Endothelial cell of umbilical vein (primary cell): ENCODE measurements around the gene MBD5. TPM values are rescaled to one million over a fixed set of nuclear protein-coding genes. Genes with fewer than 3 reads are reported as not detected.

Experiments
- BruUV-seq: library from RNA; stranded (reverse); fragments of 400-500 nt; replicated peaks from 2 replicates; lab custom pipeline; 2021; lab: Mats Ljungman, UMichigan
- CTCF ChIA-PET: fragments of 300-600, 350-600 bp; sonication (Branson Sonifier 250); formaldehyde crosslinking; loops from one replicate; lab custom pipeline; 2021; ENCODE audit warnings: antibody characterized with exemption, inconsistent platforms; lab: Charles Lee
- POLR2A ChIA-PET: fragments of 300-600, 350-600 bp; sonication (Branson Sonifier 250); formaldehyde crosslinking; loops from one replicate; lab custom pipeline; 2021; ENCODE audit warnings: antibody characterized with exemption, inconsistent platforms; lab: Charles Lee
- DNase-seq: peaks from one replicate; pipeline ENCODE4 v3.0.0-alpha.2; 2011; ENCODE audit warnings: low read depth, low spot score
- FAIRE-seq: peaks from 2 replicates; lab custom pipeline; 2011; peaks lifted over from hg19 to GRCh38; lab: Jason Lieb, UNC
- H2AFZ ChIP-seq: 2 replicates; pipeline ENCODE4 v1.6.0; 2012; ENCODE audit warnings: low read depth, low read length, control low read depth, inconsistent platforms
- H3K27ac ChIP-seq: 2 replicates; pipeline ENCODE4 v1.5.1; 2011; ENCODE audit warnings: low read depth, mild to moderate bottlenecking, control low read depth, low read length, moderate library complexity; ENCODE audit not compliant: insufficient read depth
- H3K27me3 ChIP-seq, 2 experiments: 2 replicates each; pipeline versions ENCODE4 v1.6.0 to v1.6.1; 2011; ENCODE audit warnings: low read length in 2 of 2, mixed read lengths in 1 of 2; ENCODE audit not compliant: control insufficient read depth in 2 of 2, insufficient read depth in 2 of 2
- H3K36me3 ChIP-seq, 2 experiments: 2 replicates in 1 of 2; 3 replicates in 1 of 2; pipeline ENCODE4 v1.5.1; 2011; ENCODE audit warnings: low read length in 2 of 2, mild to moderate bottlenecking in 1 of 2, moderate library complexity in 1 of 2; ENCODE audit not compliant: control insufficient read depth in 2 of 2, insufficient read depth in 2 of 2; ENCODE audit errors: extremely low read depth in 1 of 2
- H3K4me1 ChIP-seq: 3 replicates; pipeline ENCODE4 v1.5.1; 2011; ENCODE audit warnings: mild to moderate bottlenecking, low read length; ENCODE audit not compliant: control insufficient read depth, insufficient read depth; ENCODE audit errors: extremely low read depth
- H3K4me2 ChIP-seq: 2 replicates; pipeline ENCODE4 v1.6.1; 2011; ENCODE audit warnings: low read length, control low read depth, mixed read lengths; ENCODE audit not compliant: insufficient read depth
- H3K4me3 ChIP-seq, 3 experiments: fragments of 200-600 bp in 1 of 3; sonication (generic), shearing (Covaris generic) in 1 of 3; replicated peaks in 1 of 3; 2 replicates each; pipeline ENCODE4 v1.5.1; 2011 to 2016; ENCODE audit warnings: control low read depth in 3 of 3, low read length in 3 of 3, mild to moderate bottlenecking in 2 of 3, inconsistent platforms in 1 of 3, low read depth in 1 of 3, moderate library complexity in 1 of 3; ENCODE audit not compliant: insufficient read depth in 1 of 3
- H3K79me2 ChIP-seq: 2 replicates; pipeline ENCODE4 v1.6.0; 2012; ENCODE audit warnings: low read length, inconsistent platforms; ENCODE audit not compliant: control insufficient read depth, insufficient read depth
- H3K9ac ChIP-seq: replicated peaks from 2 replicates; pipeline ENCODE3; 2011; ENCODE audit warnings: low read length, control low read depth; ENCODE audit not compliant: insufficient read depth; ENCODE audit errors: extremely low read depth
- H3K9me1 ChIP-seq: replicated peaks from 3 replicates; pipeline ENCODE4 v1.6.0; 2011; ENCODE audit warnings: mild to moderate bottlenecking, low read length; ENCODE audit not compliant: control insufficient read depth, insufficient read depth; ENCODE audit errors: extremely low read depth
- H3K9me3 ChIP-seq: replicated peaks from 2 replicates; pipeline ENCODE4 v1.5.1; 2012; ENCODE audit warnings: low read length, inconsistent platforms; ENCODE audit not compliant: control insufficient read depth, insufficient read depth
- H4K20me1 ChIP-seq: replicated peaks from 2 replicates; pipeline ENCODE3; 2011; ENCODE audit warnings: mild to moderate bottlenecking, low read length; ENCODE audit not compliant: control insufficient read depth, insufficient read depth; ENCODE audit errors: extremely low read depth
- CTCF ChIP-seq, 2 donors: IDR thresholded peaks; 1 replicate in 1 of 2; 2 replicates in 1 of 2; pipeline ENCODE4 v1.5.1; 2011; ENCODE audit warnings: low read length in 2 of 2, mild to moderate bottlenecking in 2 of 2, moderate library complexity in 2 of 2, control low read depth in 1 of 2, inconsistent platforms in 1 of 2, low read depth in 1 of 2; ENCODE audit not compliant: insufficient read depth in 1 of 2; ENCODE audit errors: extremely low read depth in 1 of 2
- EZH2 ChIP-seq: IDR thresholded peaks from 2 replicates; pipeline ENCODE4 v1.6.1; 2012; ENCODE audit warnings: borderline replicate concordance, low read depth, mild to moderate bottlenecking, moderate library complexity, low read length, inconsistent platforms; ENCODE audit not compliant: severe bottlenecking
- FOS ChIP-seq: IDR thresholded peaks from 2 replicates; pipeline ENCODE4 v1.6.1; 2011; ENCODE audit warnings: mild to moderate bottlenecking, low read length, moderate library complexity, borderline replicate concordance; ENCODE audit not compliant: insufficient read depth
- JUN ChIP-seq: IDR thresholded peaks from 2 replicates; pipeline ENCODE4 v1.6.1; 2011; ENCODE audit warnings: borderline replicate concordance, low read depth; ENCODE audit not compliant: insufficient read length, insufficient read depth
- MYC ChIP-seq: IDR thresholded peaks from one replicate; pipeline ENCODE4 v1.6.1; 2011; ENCODE audit warnings: mild to moderate bottlenecking, low read depth, low read length
- POLR2A ChIP-seq: IDR thresholded peaks from 2 replicates; pipeline ENCODE4 v1.6.1; 2012; ENCODE audit warnings: low read depth, mild to moderate bottlenecking, control low read depth, low read length
- POLR2AphosphoS5 ChIP-seq: IDR thresholded peaks from 2 replicates; pipeline ENCODE4 v1.6.1; 2012; ENCODE audit warnings: low read depth, mild to moderate bottlenecking, control low read depth, low read length, moderate library complexity; ENCODE audit not compliant: insufficient read depth
- dilution Hi-C: fragments of 300-500 bp; cut with MboI; formaldehyde crosslinking; loops from one replicate; pipeline ENCODE4 v1.15.0; 2019; ENCODE audit warnings: low sequenced_read_pairs; ENCODE audit not compliant: extremely low pct_ligation_motif_present
- intact Hi-C: fragments of 100-400 bp; cut with micrococcal nuclease; formaldehyde crosslinking; loops from one replicate; pipeline ENCODE4 v1.10.0; 2022
- polyA plus RNA-seq, 4 experiments: library from polyadenylated mRNA; depleted of rRNA in 3 of 4; stranded (reverse) in 3 of 4; unstranded in 1 of 4; fragments of >200 nt; gene quantifications; 2 replicates each; pipeline versions ENCODE4 v1.2.1 to v1.2.3, GENCODE V29; 2011 to 2012; ENCODE audit warnings: missing spikeins in 1 of 4
- total RNA-seq: library from RNA; stranded (reverse); gene quantifications from 2 replicates; pipeline ENCODE4 v1.2.3, GENCODE V29; 2021
- TF ChIP-seq, protein P1 (sequence below): IDR thresholded peaks from 2 replicates; pipeline ENCODE4 v1.6.1; 2011; ENCODE audit not compliant: insufficient read depth, insufficient read length

The MBD5 gene
- total and polyA plus RNA-seq, 2 donors (not counting 3 experiments of a cell fraction or from before 2014, with no cell fraction given) = 11.3 to 37.0 TPM

- Histone ChIP-seq H3K27ac (no peak overlapping the region), H3K4me3 (no peak overlapping the region), H3K9ac (no peak overlapping the region), H2AFZ (no peak overlapping the region), H3K4me2 (no peak overlapping the region), H3K4me1 (no peaks in the 10 kb centered on the region), H3K36me3 (no peaks in the 10 kb centered on the region), H4K20me1 (peaks cover 2% of the 10 kb centered on the region), H3K9me1 (no peaks in the 10 kb centered on the region), H3K79me2 (no peaks in the 10 kb centered on the region), H3K27me3 (no peaks in the 10 kb centered on the region), H3K9me3 (no peaks in the 10 kb centered on the region)
- no peak for FAIRE-seq
- no TSS peak for BruUV-seq
- intact Hi-C loops (no loop called here), dilution Hi-C loops (no loop called here)
- POLR2A ChIA-PET = no interaction called here
- CTCF ChIA-PET = no interaction called here
- TF ChIP-seq, protein P1, sequence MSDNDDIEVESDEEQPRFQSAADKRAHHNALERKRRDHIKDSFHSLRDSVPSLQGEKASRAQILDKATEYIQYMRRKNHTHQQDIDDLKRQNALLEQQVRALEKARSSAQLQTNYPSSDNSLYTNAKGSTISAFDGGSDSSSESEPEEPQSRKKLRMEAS = no peak
- TF ChIP-seq MYC (no peak), CTCF (IDR thresholded peaks at IDR 0.05; ENCODE audit: extremely low read depth in 1 of 2, insufficient read depth in 1 of 2, low read depth in 1 of 2, low read length in 2 of 2) (no peak), JUN (no peak), FOS (no peak), EZH2 (no peak), POLR2A (no peak), POLR2AphosphoS5 (no peak)
- DNase-seq = no peak
Measured at GRCh38 chr2:148049284-148049683, 28.4 kb downstream of the MBD5 start.
